ENCODE data around the gene KCNJ6.
"Not testable (repeated sequence)": the region's sequence is repeated elsewhere in the genome, so short reads cannot be mapped to it uniquely, and the experiment has no call there.

KCNJ6 gene

GRCh38 chr21:37592496-37592895 is 323.8 kb downstream of the KCNJ6 start:
- DNase-seq = no peak

DNA sequence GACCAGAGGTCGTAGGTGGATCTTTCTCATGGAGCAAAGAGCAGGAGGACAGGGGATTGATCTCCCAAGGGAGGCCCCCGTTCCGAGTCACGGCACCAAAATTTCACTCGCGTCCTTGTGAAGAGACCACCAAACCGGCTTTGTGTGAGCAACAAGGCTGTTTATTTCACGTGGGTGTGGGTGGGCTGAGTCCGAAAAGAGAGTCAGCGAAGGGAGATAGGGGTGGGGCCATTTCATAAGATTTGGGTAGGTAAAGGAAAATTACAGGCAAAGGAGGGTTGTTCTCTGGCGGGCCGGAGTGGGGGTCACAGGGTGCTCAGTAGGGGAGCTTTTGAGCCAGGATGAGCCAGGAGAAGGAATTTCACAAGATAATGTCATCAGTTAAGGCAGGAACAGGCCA is 324.3 kb downstream of the KCNJ6 start:
- DNase-seq = not testable (repeated sequence)

DNA sequence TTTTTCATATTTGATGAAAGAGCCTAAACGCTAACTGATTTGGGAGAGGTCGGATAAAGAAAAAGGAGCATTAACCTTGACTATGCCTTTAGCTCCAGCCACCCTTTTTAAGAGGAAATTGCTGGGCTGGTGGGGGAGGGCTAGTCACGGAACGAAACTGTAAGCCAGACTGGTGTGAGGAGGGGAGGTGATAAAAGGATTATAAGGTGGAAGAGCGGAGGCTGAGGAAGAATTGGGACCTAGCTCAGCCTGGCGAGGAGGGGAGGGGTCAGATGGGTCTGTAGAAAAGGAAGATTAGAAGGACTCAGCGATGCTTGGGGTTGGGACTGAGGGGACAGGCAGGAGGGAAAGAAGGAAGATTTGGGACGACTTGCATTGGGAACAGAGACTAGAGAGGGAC is 325.4 kb downstream of the KCNJ6 start:
- not testable (repeated sequence) for DNase-seq

DNA sequence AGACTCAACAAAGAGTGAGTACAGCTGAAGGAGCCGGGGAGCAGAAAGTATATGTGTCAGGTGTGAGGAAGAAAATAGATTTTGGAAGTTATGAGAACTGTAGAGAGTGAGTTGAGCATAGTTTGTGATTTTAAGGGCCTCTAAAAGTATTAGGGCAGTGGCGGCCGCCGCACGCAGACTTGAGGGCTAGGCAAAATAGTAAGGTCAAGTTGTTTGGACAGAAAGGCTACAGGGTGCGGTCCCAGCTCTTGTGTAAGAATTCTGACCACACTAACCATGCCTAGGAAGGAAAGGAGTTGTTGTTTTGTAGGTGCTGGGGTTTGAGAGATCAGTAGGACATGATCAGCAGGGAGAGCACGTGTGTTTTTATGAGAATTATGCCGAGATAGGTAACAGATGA is 327.6 kb downstream of the KCNJ6 start:
- not testable (repeated sequence) for DNase-seq

DNA sequence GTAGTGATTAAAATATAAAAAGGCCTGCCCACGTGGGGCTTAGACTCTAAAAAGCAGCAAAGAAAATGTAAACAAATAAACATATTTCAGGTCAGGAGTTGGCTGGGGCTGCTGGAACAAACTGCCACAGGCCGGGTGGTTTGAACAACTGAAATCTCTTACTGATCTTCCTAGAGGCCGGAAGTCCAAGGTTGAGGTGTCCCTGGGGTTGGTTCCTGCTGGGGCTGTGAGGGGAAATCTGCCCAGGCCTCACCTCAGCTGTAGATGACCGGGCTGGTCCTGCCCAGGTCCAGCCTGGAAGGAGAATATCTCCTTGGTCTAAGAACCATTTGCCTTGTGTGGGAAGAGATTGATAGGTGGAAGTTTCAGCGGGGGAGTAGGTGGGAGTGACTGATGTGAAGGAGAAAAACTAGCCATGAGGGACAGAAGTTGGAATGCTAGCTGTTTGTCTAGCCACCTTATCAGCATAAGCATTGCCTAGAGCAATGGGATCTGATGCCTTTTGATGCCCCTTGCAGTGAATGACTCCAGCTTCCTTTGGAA is 328.6 kb downstream of the KCNJ6 start:
- DNase-seq = no peak

GRCh38 chr21:37587203-37587602 is 329.1 kb downstream of the KCNJ6 start:
- DNase-seq = no peak

DNA sequence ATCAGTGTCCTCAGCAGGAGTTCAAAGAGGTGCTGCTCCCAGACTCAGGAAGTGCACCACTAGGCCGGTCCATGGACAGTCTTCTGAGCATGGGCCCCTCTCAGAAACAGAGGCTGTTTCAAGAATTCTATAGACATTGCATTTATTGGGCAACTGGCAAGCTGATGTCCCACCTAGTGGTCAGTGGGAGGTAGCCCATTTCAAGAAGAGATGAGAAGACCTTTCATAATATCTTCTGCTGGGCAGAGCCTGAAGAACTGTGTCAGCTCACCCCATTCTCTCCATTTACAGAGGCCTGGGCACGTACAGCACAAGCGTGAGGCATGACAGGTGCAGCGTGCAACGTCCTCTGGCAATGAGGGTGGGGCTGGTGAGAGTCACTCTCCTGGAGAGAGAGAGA is 333.7 kb downstream of the KCNJ6 start:
- DNase-seq = no peak

DNA sequence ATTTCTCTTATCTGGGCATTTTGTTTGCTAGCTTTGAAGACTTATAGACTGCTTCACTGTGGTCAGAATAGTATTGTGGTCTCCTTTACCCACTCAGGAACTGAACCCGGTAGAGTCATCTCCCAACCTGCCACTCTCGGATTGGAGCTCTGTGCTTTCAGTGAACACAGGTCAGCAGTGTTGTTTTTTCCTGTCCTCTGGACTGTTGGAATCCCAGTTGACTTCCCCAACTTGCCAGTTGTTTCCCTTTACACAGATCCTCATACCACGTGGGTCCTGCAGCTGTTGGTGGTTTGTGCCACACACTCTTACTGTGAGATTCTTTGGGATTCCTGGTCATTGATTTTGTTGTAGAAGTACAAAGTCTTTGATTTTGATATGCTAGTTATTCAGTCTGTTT is 335.6 kb downstream of the KCNJ6 start:
- DNase-seq = no peak

- no peak for DNase-seq
Measured at GRCh38 chr21:37579356-37579755, 336.9 kb downstream of the KCNJ6 start.

GRCh38 chr21:37578471-37579126 is 337.7 kb downstream of the KCNJ6 start:
- no peak for DNase-seq

GRCh38 chr21:37576929-37577328 is 339.3 kb downstream of the KCNJ6 start:
- not testable (repeated sequence) for DNase-seq

- DNase-seq = no peak
Measured at GRCh38 chr21:37575580-37575979, 340.7 kb downstream of the KCNJ6 start.

DNA sequence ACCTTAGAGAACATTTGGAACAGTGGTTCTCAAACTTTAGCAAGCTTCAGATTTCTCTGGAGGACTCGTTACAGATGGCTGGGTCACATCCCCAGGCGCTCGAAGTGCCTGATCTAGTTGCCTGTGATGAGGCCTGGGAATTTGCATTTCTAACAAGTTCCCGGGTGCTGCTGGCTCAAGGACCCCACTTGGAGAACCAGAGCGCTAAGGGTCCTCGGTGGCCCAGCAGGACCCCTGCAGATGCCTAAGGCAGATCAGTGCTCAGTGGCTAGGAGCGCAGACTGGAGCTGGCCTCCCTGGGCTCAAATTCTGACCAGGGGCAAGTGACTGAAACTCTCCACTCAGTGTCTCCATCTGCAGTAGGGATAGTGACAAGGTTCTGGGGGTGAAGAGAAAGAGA is 341.5 kb downstream of the KCNJ6 start:
- no peak for DNase-seq

DNA sequence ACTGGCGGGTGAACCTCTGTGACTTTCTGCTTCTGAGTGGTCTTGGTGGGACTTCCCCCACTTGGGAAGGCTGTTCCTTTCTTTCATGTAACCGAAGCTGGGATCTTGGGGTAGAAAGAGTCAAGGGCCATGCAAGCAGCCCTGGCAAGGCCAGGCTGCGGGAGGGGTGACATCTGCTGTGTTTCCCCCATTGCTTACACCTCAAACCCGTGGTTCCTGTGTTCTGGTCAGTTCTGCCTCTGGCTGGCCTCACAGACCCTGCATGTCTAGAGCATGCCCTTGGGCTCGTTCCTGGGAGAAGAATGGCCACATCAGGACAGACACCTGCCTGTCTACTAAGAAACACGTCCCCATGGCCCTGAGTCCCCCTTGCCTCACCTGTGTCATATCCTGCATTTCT is 341.9 kb downstream of the KCNJ6 start:
- DNase-seq = no peak

DNA sequence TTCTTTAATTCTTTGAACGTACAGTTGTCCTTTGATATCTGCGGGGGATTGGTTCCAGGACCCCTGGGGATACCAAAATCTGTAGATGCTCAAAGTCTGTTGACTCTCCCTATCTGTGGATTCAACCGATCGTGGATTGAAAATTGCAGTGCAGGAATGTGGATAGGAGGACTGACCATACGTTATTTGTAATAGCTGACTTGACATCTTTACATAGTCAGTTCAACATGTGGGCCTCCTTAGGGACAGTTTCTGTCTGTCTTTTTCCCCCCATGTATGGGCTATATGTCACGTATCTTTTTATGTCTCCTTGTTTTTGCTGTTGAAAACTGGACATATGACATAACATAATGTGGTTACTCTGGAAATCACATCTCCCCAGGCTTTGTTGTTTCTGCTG is 344.8 kb downstream of the KCNJ6 start:
- no peak for DNase-seq

DNA sequence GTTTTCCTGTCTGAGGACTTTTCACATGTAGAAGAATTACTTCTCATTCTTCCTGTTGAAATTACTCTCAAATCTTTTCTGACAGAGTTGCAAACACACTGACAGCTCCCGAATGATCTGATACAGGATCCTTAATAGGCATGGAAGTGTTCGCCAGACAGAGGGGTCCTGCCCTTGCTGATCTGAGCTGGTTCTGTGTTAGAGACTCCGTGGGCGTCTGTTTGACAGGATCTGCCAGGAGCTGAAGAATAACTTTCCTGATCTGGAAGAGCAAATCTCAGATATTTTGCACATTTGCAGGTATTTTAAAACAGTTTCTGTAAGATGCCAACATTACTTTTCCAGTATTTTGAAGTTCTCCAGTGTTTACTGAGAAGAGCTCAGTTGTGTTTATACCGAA is 347.3 kb downstream of the KCNJ6 start:
- no peak for DNase-seq

GRCh38 chr21:37568415-37568814 is 347.8 kb downstream of the KCNJ6 start:
- no peak for DNase-seq

- no peak for DNase-seq
Measured at GRCh38 chr21:37566790-37567615, 349.3 kb downstream of the KCNJ6 start.

DNA sequence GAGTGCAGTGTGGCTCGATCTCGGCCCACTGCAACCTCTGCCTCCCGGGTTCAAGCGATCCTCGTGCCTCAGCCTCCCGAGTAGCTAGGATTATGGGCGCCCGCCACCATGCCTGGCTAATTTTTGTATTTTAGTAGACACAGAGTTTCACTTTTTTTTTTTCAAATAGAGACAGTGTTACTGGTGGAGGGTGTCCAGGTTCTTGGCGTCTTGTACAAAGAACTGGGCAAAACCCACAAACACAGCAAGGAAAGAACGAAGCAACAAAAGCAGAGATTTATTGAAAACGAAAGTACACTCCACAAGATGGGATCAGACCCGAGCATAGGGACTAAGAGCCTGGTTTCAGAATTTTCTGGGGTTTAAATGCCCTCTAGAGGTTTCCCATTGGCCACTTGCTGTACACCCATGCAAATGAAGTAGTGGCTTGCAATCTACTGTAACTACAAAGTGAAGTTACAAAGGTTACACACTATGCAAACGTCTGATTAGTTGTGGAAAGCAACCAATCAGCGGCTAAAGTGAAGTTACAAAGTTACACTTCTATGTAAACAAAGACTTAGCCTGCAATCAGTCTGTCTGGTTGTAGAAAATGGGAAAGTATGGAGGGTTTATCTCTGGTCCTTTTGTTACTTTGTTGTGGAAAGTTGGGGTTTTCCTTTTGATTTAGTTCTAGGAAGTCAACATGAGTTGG is 350.6 kb downstream of the KCNJ6 start:
- DNase-seq = peak in 1 of 2 donors; percentile 46

DNA sequence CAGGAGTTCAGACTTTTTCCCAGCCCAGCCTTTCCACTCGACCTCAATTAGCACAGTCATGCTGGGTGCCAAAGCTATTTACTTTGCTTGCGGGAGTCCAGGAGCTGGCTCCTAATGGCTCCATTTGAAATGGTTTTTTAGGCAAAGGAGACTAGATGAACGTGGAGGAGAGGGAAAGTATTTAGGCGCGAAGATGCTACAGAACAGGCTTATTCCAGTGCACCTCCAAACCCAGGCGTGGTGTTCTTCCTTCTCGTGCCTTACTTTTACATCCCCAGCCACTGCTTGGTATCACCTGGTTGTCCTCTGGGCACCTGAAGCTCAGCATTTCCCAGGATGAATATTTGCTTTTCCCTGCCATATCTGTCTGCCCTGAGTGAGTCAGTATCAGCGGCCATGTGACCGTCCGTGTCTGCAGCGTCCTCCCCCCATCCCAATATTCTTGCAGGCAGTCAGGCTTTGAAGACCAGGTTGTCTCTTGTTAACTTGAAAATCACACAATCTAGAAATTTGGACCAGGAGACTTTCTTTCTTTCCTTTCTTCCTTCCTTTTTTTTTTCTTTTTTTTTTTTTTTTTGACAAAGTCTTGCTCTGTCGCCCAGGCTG is 351.2 kb downstream of the KCNJ6 start:
- no peak for DNase-seq

- DNase-seq = peak; percentile 50 to 68
Measured at GRCh38 chr21:37564341-37564923, 351.8 kb downstream of the KCNJ6 start.

DNA sequence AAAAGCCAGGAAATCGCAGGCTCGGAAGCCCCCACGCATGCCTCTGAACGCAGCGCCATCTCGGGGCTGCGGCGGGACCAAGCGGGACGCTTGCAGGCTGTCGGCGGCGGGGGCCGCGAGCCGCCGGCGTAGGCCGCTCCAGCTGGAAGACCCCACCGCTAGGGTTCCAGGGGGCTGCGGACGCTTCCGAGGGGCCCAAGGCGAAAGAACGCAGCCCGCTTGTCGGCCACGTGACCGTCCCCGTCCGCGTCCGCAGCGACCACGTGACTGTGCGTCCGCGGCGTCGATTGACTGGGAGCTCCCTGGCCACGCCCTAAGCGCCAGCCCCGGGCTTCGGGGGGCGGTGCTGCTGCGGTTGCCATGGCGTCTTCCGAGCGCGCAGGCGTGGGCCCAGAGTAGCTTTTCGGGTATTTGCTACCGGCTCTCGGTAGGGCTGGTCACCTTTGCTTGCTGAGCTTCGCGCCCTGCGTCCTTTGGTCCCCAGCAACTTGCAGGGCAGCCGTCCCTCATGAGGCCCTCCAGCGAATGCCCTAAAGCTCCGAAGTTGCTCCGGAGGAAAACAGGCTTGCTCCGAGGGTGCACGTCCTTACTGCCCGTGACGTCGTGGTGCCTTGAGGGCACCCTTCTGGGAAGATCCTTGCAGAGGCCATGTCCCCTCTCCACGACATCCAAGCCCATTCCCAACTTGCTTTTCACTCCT is 352.5 kb downstream of the KCNJ6 start:
- peak; percentile 91 to 95 for DNase-seq

Measured in hippocampal formation (tissue), 2 donors.